Measurements from ENCODE around the gene KIAA1328. TPM values are rescaled to one million over a fixed set of nuclear protein-coding genes. Genes with fewer than 3 reads are reported as not detected.

Gene KIAA1328
- polyA plus RNA-seq, 1 of the 3 experiments (the other 2 are of a cell fraction) = 2.6 TPM

GRCh38 chr18:36885981-36886380, 57.1 kb downstream of the KIAA1328 start:
- Histone ChIP-seq H3F3A (replicated peaks; ENCODE audit: insufficient read depth) (no peaks in the 10 kb centered on the region), H3K27me3 (ENCODE audit: insufficient read depth) (no peaks in the 10 kb centered on the region), H3K9me2 (no peaks in the 10 kb centered on the region), H3K9me3 (no peaks in the 10 kb centered on the region), H3K79me2 (ENCODE audit: insufficient read depth) (no peaks in the 10 kb centered on the region), H3K36me3 (replicated peaks in 1 of 2; ENCODE audit: control insufficient read depth in 1 of 2, insufficient read depth in 2 of 2, low read length in 1 of 2) (no peaks in the 10 kb centered on the region), H3K9ac (no peak overlapping the region), H3K27ac (ENCODE audit: low read depth in 2 of 2, low read length in 1 of 2) (no peak overlapping the region), H4K20me1 (ENCODE audit: insufficient read depth) (no peaks in the 10 kb centered on the region), H3K4me2 (no peak overlapping the region), H2AFZ (ENCODE audit: low read depth) (no peak overlapping the region), H3K4me3 (ENCODE audit: low read depth in 2 of 2, low read length in 1 of 2) (no peak overlapping the region), H3K4me1 (ENCODE audit: control insufficient read depth in 1 of 2, insufficient read depth in 2 of 2, low read depth in 1 of 2, low read length in 1 of 2) (peaks cover 0 to 13% of the 10 kb centered on the region in 2 experiments; a peak in 1 of 4 replicates)
- POLR2A ChIA-PET = no interaction called here
- CTCF ChIA-PET = interaction anchor here (1.6 kb wide), 1 partner anchor 10 kb away, joined by 4 read pairs; no protein-coding TSS in a partner anchor
- TF ChIP-seq REST (IDR thresholded peaks at IDR 0.05; ENCODE audit: low read depth, low read length) = no peak
- TF ChIP-seq GABPA (IDR thresholded peaks at IDR 0.05; ENCODE audit: low read depth) = no peak
- TF ChIP-seq SIN3A (IDR thresholded peaks at IDR 0.05; ENCODE audit: borderline replicate concordance, low read depth, low read length) = no peak
- TF ChIP-seq ZBTB33 (IDR thresholded peaks at IDR 0.05; ENCODE audit: borderline replicate concordance, low read depth) = no peak
- no peak for TF ChIP-seq RXRA (IDR thresholded peaks at IDR 0.05; ENCODE audit: borderline replicate concordance, low read depth)
- TF ChIP-seq EP300 (IDR thresholded peaks at IDR 0.05; ENCODE audit: borderline replicate concordance in 1 of 2, low read depth in 1 of 2, low read length in 1 of 2) = no peak
- no peak for TF ChIP-seq CTCF (IDR thresholded peaks at IDR 0.05)
- TF ChIP-seq YY1 (IDR thresholded peaks at IDR 0.05; ENCODE audit: low read depth) = no peak
- TF ChIP-seq EZH2phosphoT487 (IDR thresholded peaks at IDR 0.05; ENCODE audit: borderline replicate concordance, low read depth) = no peak
- no peak for TF ChIP-seq MEF2A (IDR thresholded peaks at IDR 0.05; ENCODE audit: borderline replicate concordance, low read depth)
- TF ChIP-seq FOSL2 (IDR thresholded peaks at IDR 0.05; ENCODE audit: borderline replicate concordance, low read depth) = no peak
- no peak for TF ChIP-seq NFIC (IDR thresholded peaks at IDR 0.05; ENCODE audit: borderline replicate concordance)
- TF ChIP-seq ELF1 (IDR thresholded peaks at IDR 0.05) = no peak
- TF ChIP-seq TAF1 (IDR thresholded peaks at IDR 0.05; ENCODE audit: borderline replicate concordance, low read depth, low read length) = no peak
- TF ChIP-seq TEAD4 (IDR thresholded peaks at IDR 0.05; ENCODE audit: borderline replicate concordance, insufficient read depth) = no peak
- WGBS (ENCODE audit: low lambda C conversion rate) = 95% methylated on average over 2 of the region's 2 CpGs
- DNase-seq = no peak

Data from SK-N-SH (cell line).